A549 (cell line): ENCODE data around the gene COG3. TPM values are rescaled to one million over a fixed set of nuclear protein-coding genes. Genes with fewer than 3 reads are reported as not detected.
A peak's percentile ranks its signal among the peaks of the same experiment; 100 is the strongest.

ENCODE experiments used
- ATAC-seq, 2 experiments: fragments of 200-7000 bp in 1 of 2; fragments of >200 bp in 1 of 2; cut with Nextera tagmentation in 1 of 2; cut with Tn5 transposase in 1 of 2; 3 replicates each; pipeline versions ENCODE4 v1.8.0 to v1.9.1; 2018 to 2020; ENCODE audit warnings: mild to moderate bottlenecking in 1 of 2, moderate library complexity in 1 of 2
- CTCF ChIA-PET: fragments of 300-600 bp; sonication (Branson Sonifier 250); formaldehyde crosslinking; extraction: SDS; loops from one replicate; lab custom pipeline; 2021; ENCODE audit warnings: antibody characterized with exemption, inconsistent platforms; lab: Yijun Ruan, JAX
- POLR2A ChIA-PET: fragments of 350-600 bp; formaldehyde crosslinking; extraction: SDS; loops from one replicate; lab custom pipeline; 2021; ENCODE audit warnings: antibody characterized with exemption, inconsistent platforms; lab: Yijun Ruan, JAX
- DNase-seq, 2 experiments: peaks; one replicate each; pipeline versions ENCODE4 v3.0.0 to v3.0.0-alpha.2; 2011 to 2016; ENCODE audit warnings: low read depth in 1 of 2, low spot score in 1 of 2
- FAIRE-seq: peaks from 2 replicates; lab custom pipeline; 2011; peaks lifted over from hg19 to GRCh38; lab: Jason Lieb, UNC
- H3K27ac ChIP-seq, 2 experiments: fragments of >200 bp; sonication (Bioruptor Twin); formaldehyde crosslinking; 3 replicates each; pipeline ENCODE4 v1.5.1; 2016 to 2017
- H3K4me1 ChIP-seq: fragments of >200 bp; sonication (Bioruptor Twin); formaldehyde crosslinking; 3 replicates; pipeline ENCODE4 v1.6.1; 2016
- H3K4me2 ChIP-seq: fragments of >200 bp; sonication (Bioruptor Twin); formaldehyde crosslinking; 3 replicates; pipeline ENCODE4 v1.6.1; 2016
- H3K4me3 ChIP-seq: fragments of >200 bp; sonication (Bioruptor Twin); formaldehyde crosslinking; 3 replicates; pipeline ENCODE4 v1.5.1; 2016
- H3K9me3 ChIP-seq: fragments of >200 bp; sonication (Bioruptor Twin); formaldehyde crosslinking; 3 replicates; pipeline ENCODE4 v1.6.1; 2016
- CBX2 ChIP-seq: fragments of 200-600 bp; sonication (generic); IDR thresholded peaks from 2 replicates; pipeline ENCODE4 v1.6.1; 2016; ENCODE audit warnings: low read depth, mild to moderate bottlenecking, borderline replicate concordance
- CEBPB ChIP-seq, 2 experiments: fragments of >200 bp in 1 of 2; sonication (Bioruptor Twin) in 1 of 2; formaldehyde crosslinking in 1 of 2; IDR thresholded peaks; 2 replicates each; pipeline ENCODE4 v1.6.1; 2012 to 2016
- CHD2 ChIP-seq: fragments of 150-350 bp; IDR thresholded peaks from 2 replicates; pipeline ENCODE4 v1.6.1; 2014; ENCODE audit warnings: low read length; ENCODE audit not compliant: partially characterized antibody
- CHD4 ChIP-seq: fragments of 200-600 bp; sonication (generic); IDR thresholded peaks from 2 replicates; pipeline ENCODE4 v1.6.1; 2016; ENCODE audit warnings: antibody characterized with exemption, mild to moderate bottlenecking, borderline replicate concordance
- ESRRA ChIP-seq: fragments of 150-350 bp; IDR thresholded peaks from 2 replicates; pipeline ENCODE4 v1.6.1; 2014; ENCODE audit warnings: mild to moderate bottlenecking, low read length, borderline replicate concordance
- GATA3 ChIP-seq: IDR thresholded peaks from 2 replicates; pipeline ENCODE4 v1.6.1; 2012; ENCODE audit warnings: borderline replicate concordance
- HDAC2 ChIP-seq: fragments of 200-600 bp; sonication (generic); IDR thresholded peaks from 2 replicates; pipeline ENCODE4 v1.6.1; 2016
- HEYL ChIP-seq: fragments of 250-450 bp; sonication (Bioruptor Pico); IDR thresholded peaks from 2 replicates; pipeline ENCODE4 v1.8.0; 2021; ENCODE audit warnings: mild to moderate bottlenecking, moderate library complexity
- HOXA7 ChIP-seq: fragments of 250-450 bp; sonication (Bioruptor Pico); IDR thresholded peaks from 2 replicates; pipeline ENCODE4 v1.5.0; 2020; ENCODE audit warnings: mild to moderate bottlenecking, moderate library complexity
- KDM1A ChIP-seq: fragments of 200-600 bp; sonication (generic); IDR thresholded peaks from 2 replicates; pipeline ENCODE4 v1.6.1; 2016; ENCODE audit warnings: low read depth, mild to moderate bottlenecking
- MAFK ChIP-seq: fragments of 450-650 bp; IDR thresholded peaks from 2 replicates; pipeline ENCODE4 v1.6.1; 2014; ENCODE audit not compliant: partially characterized antibody
- MAZ ChIP-seq: fragments of 150-350 bp; IDR thresholded peaks from 2 replicates; pipeline ENCODE4 v1.6.1; 2014; ENCODE audit warnings: antibody characterized with exemption, low read depth, low read length, borderline replicate concordance
- NR3C1 ChIP-seq: fragments of >200 bp; sonication (Bioruptor Twin); formaldehyde crosslinking; IDR thresholded peaks from 3 replicates; pipeline ENCODE4 v1.6.1; 2017
- POLR2A ChIP-seq: IDR thresholded peaks from 2 replicates; pipeline ENCODE4 v1.6.1; 2012; ENCODE audit warnings: mild to moderate bottlenecking, low read length
- RAD21 ChIP-seq, 2 experiments: fragments of >200 bp in 1 of 2; sonication (Bioruptor Twin) in 1 of 2; formaldehyde crosslinking in 1 of 2; IDR thresholded peaks in 1 of 2; conservative IDR thresholded peaks in 1 of 2; 2 replicates in 1 of 2; 3 replicates in 1 of 2; pipeline ENCODE4 v1.6.1; 2012 to 2018; ENCODE audit warnings: inconsistent platforms in 1 of 2
- SREBF2 ChIP-seq: fragments of 450-650 bp; IDR thresholded peaks from 2 replicates; pipeline ENCODE4 v1.6.1; 2014; ENCODE audit warnings: mild to moderate bottlenecking, moderate library complexity
- TFCP2L1 ChIP-seq: fragments of 250-450 bp; sonication (Bioruptor Pico); IDR thresholded peaks from 2 replicates; pipeline ENCODE4 v1.5.0; 2021; ENCODE audit warnings: mild to moderate bottlenecking
- TP53 ChIP-seq: fragments of 250-450 bp; sonication (Bioruptor Pico); IDR thresholded peaks from 2 replicates; pipeline ENCODE4 v1.5.0; 2021; ENCODE audit warnings: mild to moderate bottlenecking, moderate library complexity
- WGBS: methylation state at CpG from one replicate; pipeline ENCODE4 v1.1.6; 2017; ENCODE audit errors: missing lambda C conversion rate; 5-methylcytosine and 5-hydroxymethylcytosine counted together
- polyA plus RNA-seq, 4 experiments: library from polyadenylated mRNA; depleted of rRNA in 3 of 4; stranded (reverse); fragments of >200 nt; fragmentation: RNase III in 1 of 4; extraction: RNeasy Plus Mini Kit Qiagen cat#74134 plus additional on column Dnase treatment in 1 of 4; gene quantifications; 2 replicates in 3 of 4; 3 replicates in 1 of 4; pipeline ENCODE4 v1.2.3, GENCODE V29; 2011 to 2017
- TF ChIP-seq, protein P1 (sequence below): IDR thresholded peaks from 2 replicates; pipeline ENCODE4 v1.6.1; 2012; ENCODE audit warnings: low read depth, borderline replicate concordance
- TF ChIP-seq, protein P2 (sequence below): fragments of 150-350 bp; IDR thresholded peaks from 2 replicates; pipeline ENCODE4 v1.6.1; 2014; ENCODE audit warnings: low read depth, mild to moderate bottlenecking, low read length

The COG3 gene
- polyA plus RNA-seq, 2 of the 4 experiments (the other 2 are of a cell fraction), result 8.2 to 23.3 TPM

DNA sequence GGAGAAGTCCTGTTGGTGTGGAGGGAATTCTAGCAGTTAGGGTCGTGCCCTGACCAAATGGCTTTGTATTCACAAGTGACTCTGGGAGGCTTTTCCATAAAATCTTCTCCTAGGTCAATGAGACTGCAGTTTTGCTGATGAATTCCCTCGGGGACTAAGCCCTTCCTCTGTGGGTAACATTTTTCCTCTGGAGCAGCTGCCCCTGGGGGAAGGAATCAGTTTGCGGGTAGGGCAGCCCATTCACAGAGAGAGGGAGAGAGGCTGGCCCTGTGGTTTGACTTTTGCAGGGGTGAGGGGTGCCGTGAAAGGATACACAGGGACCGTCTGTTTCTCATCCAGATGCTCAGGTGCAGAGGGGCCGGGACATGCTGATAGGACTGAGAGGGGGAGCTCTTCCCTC is 83.5 kb downstream of the COG3 start:
- TF ChIP-seq GATA3 (no peak), CHD2 (no peak), HEYL (CRISPR knock-in tag) (no peak), CHD4 (no peak), CEBPB (IDR thresholded peaks at IDR 0.05) (no peak), POLR2A (no peak), RAD21 (conservative IDR thresholded peaks at IDR 0.05 in 1 of 2, IDR thresholded peaks at IDR 0.05 in 1 of 2) (no peak), HDAC2 (no peak), SREBF2 (no peak)
- TF ChIP-seq, protein P1, sequence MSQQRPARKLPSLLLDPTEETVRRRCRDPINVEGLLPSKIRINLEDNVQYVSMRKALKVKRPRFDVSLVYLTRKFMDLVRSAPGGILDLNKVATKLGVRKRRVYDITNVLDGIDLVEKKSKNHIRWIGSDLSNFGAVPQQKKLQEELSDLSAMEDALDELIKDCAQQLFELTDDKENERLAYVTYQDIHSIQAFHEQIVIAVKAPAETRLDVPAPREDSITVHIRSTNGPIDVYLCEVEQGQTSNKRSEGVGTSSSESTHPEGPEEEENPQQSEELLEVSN, result no peak
- TF ChIP-seq, protein P2, sequence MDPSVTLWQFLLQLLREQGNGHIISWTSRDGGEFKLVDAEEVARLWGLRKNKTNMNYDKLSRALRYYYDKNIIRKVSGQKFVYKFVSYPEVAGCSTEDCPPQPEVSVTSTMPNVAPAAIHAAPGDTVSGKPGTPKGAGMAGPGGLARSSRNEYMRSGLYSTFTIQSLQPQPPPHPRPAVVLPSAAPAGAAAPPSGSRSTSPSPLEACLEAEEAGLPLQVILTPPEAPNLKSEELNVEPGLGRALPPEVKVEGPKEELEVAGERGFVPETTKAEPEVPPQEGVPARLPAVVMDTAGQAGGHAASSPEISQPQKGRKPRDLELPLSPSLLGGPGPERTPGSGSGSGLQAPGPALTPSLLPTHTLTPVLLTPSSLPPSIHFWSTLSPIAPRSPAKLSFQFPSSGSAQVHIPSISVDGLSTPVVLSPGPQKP, result no peak
- H3K4me1 ChIP-seq, result no peaks in the 10 kb centered on the region
- ATAC-seq (no peak), FAIRE-seq (no peak), DNase-seq (no peak)
- no peak overlapping the region for H3K27ac ChIP-seq
- no peak overlapping the region for H3K4me2 ChIP-seq
- H3K4me3 ChIP-seq, result no peak overlapping the region
- ChIA-PET POLR2A (no interaction called here), CTCF (no interaction called here)
- WGBS, result 44% methylated on average over 6 of the region's 6 CpGs
- no peaks in the 10 kb centered on the region for H3K9me3 ChIP-seq

DNA sequence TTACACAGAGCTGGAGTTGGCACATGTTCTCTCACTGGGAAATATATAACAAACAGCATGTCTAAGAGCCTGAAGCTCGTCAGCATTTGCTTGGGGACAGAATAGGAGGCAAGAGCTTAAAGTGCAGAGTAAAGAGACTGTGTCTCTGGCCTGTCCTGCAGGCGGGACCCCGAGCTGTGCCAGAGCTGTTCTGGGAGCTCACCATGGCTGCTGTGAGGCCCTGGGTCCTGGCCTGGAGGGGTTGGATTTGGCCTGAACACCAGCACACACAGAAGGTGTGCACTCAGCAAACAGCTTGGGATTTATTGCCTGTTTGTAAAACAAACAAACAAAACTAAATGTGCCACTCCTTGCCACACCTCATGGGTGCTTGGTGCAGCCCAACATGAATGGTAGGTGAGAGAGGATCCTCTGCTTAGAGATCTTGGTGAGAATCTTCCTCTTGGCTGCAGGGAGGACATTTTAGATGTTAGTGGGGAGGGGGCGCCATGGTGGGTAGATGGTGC is 89.9 kb downstream of the COG3 start:
- no peak overlapping the region for H3K4me2 ChIP-seq
- no peak overlapping the region for H3K27ac ChIP-seq
- DNase-seq, result no peak
- TF ChIP-seq KDM1A (no peak), CBX2 (no peak), HEYL (CRISPR knock-in tag) (no peak), RAD21 (conservative IDR thresholded peaks at IDR 0.05 in 1 of 2, IDR thresholded peaks at IDR 0.05 in 1 of 2) (no peak), ESRRA (no peak), MAZ (no peak)
- FAIRE-seq, result no peak
- ATAC-seq, result no peak
- WGBS, result 19% methylated on average over 4 of the region's 4 CpGs
- CTCF ChIA-PET, result interaction anchor here (1.1 kb wide), 1 partner anchor 8 kb away, joined by 3 read pairs; no protein-coding TSS in a partner anchor
- POLR2A ChIA-PET, result no interaction called here
- H3K9me3 ChIP-seq, result no peaks in the 10 kb centered on the region
- no peak overlapping the region for H3K4me3 ChIP-seq
- no peaks in the 10 kb centered on the region for H3K4me1 ChIP-seq

DNA sequence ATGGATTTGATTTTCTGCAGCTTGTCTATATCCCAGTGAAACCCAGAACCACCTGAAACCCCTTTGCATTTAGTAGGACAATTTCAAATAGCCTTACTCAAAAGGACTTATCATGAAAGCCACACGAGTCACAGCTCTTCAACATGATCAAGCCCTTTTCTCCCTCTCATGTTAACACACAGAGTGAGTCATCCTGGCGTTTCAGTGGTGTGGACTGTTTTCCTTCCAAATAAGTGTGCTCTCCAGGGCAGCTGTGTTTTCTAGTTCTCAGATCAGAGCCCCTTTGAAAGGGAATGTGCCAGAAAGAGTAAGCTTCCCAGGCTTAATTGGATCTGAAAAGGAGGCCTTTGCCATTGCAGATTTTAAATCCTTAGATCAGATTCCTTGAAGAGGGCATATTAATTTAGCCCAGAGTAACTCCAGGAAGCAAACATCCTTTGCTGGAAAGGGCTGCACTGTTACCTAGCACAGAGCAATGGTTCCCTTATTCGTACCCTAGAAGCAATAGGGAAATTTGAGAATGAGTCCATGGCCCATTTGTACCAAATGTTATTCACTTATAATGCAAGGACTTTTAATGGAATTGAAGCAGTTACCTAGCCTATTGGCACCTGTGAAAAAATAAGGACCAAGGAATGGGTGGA is 99.5 kb downstream of the COG3 start:
- WGBS, result 14% methylated on average over 3 of the region's 3 CpGs

More for the DNA sequence above, 99.5 kb downstream of the COG3 start:
- ATAC-seq (no peak), DNase-seq (peak in 1 of 2 experiments; percentile 6), FAIRE-seq (no peak)
- Histone ChIP-seq H3K4me2 (no peak overlapping the region), H3K4me3 (no peak overlapping the region), H3K4me1 (no peaks in the 10 kb centered on the region), H3K9me3 (no peaks in the 10 kb centered on the region), H3K27ac (no peak overlapping the region)
- ChIA-PET POLR2A (no interaction called here), CTCF (no interaction called here)
- TF ChIP-seq SREBF2, result no peak
- no peak for TF ChIP-seq HDAC2
- TF ChIP-seq HOXA7, result no peak
- TF ChIP-seq TFCP2L1 (CRISPR knock-in tag), result no peak
- no peak for TF ChIP-seq TP53 (CRISPR knock-in tag)
- no peak for TF ChIP-seq CHD2
- no peak for TF ChIP-seq NR3C1
- TF ChIP-seq MAFK, result no peak
- TF ChIP-seq, protein P2, result no peak
- no peak for TF ChIP-seq CEBPB (IDR thresholded peaks at IDR 0.05)
